Gastroesophageal sphincter (tissue), 4 donors: ENCODE results near the gene SLC26A9. TPM values are rescaled to one million over a fixed set of nuclear protein-coding genes. Genes with fewer than 3 reads are reported as not detected.

Experiments
- ATAC-seq: fragments of 150-250 bp; one replicate; pipeline ENCODE4 v1.9.1; 2016; ENCODE audit warnings: mild to moderate bottlenecking, moderate library complexity
- H3K27ac ChIP-seq, 4 donors: fragments of 200-600 bp; sonication (generic) in 3 of 4; 1 replicate in 3 of 4; 2 replicates in 1 of 4; pipeline ENCODE4 v1.5.1; 2016 to 2019
- H3K27me3 ChIP-seq: fragments of 200-600 bp; sonication (generic); one replicate; pipeline ENCODE4 v1.5.1; 2019
- H3K36me3 ChIP-seq, 2 donors: fragments of 200-600 bp; sonication (generic); one replicate each; pipeline ENCODE4 v1.5.1; 2019; ENCODE audit warnings: control low read depth in 1 of 2
- H3K4me1 ChIP-seq, 3 donors: fragments of 200-600 bp; sonication (generic); 1 replicate in 2 of 3; 2 replicates in 1 of 3; pipeline ENCODE4 v1.5.1; 2016 to 2019; ENCODE audit warnings: control low read depth in 2 of 3
- H3K4me3 ChIP-seq, 2 donors: fragments of 200-600 bp; sonication (generic); one replicate each; pipeline ENCODE4 v1.5.1; 2019; ENCODE audit warnings: mild to moderate bottlenecking in 1 of 2, moderate library complexity in 1 of 2
- H3K9me3 ChIP-seq, 3 donors: fragments of 200-600 bp; sonication (generic); one replicate each; pipeline ENCODE4 v1.5.1; 2017 to 2019; ENCODE audit warnings: control low read depth in 2 of 3
- EP300 ChIP-seq: sonication (generic); formaldehyde crosslinking; IDR thresholded peaks from one replicate; pipeline ENCODE4 v1.6.1; 2017; ENCODE audit warnings: antibody characterized with exemption, mild to moderate bottlenecking
- POLR2A ChIP-seq, 2 donors: fragments of 450-650 bp; IDR thresholded peaks; one replicate each; pipeline ENCODE4 v1.6.1; 2017; ENCODE audit warnings: antibody characterized with exemption in 2 of 2, mild to moderate bottlenecking in 2 of 2, moderate library complexity in 1 of 2
- POLR2AphosphoS5 ChIP-seq: sonication (generic); formaldehyde crosslinking; IDR thresholded peaks from one replicate; pipeline ENCODE4 v1.6.1; 2017; ENCODE audit warnings: antibody characterized with exemption
- WGBS, 2 donors: methylation state at CpG; one replicate each; pipeline ENCODE4 v1.1.5; 2018; ENCODE audit warnings: low coverage in 1 of 2; 5-methylcytosine and 5-hydroxymethylcytosine counted together
- total RNA-seq, 4 donors: library from RNA; depleted of rRNA; stranded (reverse); fragments of >200 nt; gene quantifications; one replicate each; pipeline ENCODE4 v1.1.0, GENCODE V29; 2016
- TF ChIP-seq, protein P1 (sequence below), 4 experiments: fragments of 200-600 bp in 2 of 4; fragments of 450-650 bp in 2 of 4; sonication (generic) in 1 of 4; IDR thresholded peaks; one replicate each; pipeline ENCODE4 v1.5.1; 2017 to 2019; ENCODE audit warnings: antibody characterized with exemption in 4 of 4, mild to moderate bottlenecking in 2 of 4, moderate library complexity in 2 of 4

Gene SLC26A9
- total RNA-seq, 4 donors from 2014 or later: 0.16 TPM; not detected in 3

DNA sequence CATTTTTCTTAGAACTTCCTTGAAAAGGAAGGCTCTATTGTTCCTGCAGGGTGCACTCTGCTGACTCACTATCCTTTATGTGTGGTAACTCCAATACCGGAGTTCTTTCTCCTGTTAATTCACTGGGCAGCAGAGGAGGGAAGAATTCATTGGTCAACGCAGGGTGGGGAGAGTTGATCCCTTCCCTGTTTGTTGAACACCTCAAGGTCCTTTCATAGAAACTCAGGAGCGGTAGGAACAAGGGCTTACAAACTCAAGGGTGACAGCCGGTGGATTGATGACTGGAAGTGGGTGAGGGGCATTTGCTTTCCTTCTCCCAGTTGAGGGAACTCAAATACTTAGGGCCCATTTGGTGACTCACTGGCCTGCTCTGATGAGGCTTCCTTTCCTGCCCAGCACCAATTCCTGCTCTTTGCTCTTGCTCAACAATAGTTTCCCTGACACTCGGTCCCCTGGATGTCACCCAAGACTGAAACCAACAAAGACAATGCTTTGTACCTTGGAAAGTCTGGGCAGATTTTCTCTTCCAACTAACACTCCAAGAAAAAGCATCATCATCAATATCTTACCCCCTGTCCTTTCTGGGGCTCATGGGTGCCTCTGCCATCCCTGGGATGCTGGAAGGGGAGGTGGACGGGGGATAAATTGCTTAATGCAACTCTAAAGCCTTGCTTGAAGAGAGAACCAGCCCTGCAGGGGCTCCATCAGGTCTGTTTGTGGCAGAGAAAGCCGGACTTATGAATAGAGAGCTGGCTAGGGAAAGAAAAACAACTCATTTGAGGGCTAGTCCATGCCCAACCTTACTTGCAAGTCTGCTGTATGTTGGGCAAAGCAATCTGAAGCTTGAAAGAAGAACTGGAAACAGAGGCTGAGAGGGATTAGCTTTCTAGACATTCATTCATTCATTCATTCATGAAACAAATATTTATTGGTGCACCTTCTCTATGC, 9.3 kb downstream of the SLC26A9 start:
- peak; percentile 39 for ATAC-seq
- Histone ChIP-seq H3K4me3 (no peak overlapping the region), H3K27ac (no peak overlapping the region), H3K36me3 (no peaks in the 10 kb centered on the region), H3K9me3 (no peaks in the 10 kb centered on the region), H3K27me3 (peaks cover 25% of the 10 kb centered on the region), H3K4me1 (no peaks in the 10 kb centered on the region)
- TF ChIP-seq, protein P1, sequence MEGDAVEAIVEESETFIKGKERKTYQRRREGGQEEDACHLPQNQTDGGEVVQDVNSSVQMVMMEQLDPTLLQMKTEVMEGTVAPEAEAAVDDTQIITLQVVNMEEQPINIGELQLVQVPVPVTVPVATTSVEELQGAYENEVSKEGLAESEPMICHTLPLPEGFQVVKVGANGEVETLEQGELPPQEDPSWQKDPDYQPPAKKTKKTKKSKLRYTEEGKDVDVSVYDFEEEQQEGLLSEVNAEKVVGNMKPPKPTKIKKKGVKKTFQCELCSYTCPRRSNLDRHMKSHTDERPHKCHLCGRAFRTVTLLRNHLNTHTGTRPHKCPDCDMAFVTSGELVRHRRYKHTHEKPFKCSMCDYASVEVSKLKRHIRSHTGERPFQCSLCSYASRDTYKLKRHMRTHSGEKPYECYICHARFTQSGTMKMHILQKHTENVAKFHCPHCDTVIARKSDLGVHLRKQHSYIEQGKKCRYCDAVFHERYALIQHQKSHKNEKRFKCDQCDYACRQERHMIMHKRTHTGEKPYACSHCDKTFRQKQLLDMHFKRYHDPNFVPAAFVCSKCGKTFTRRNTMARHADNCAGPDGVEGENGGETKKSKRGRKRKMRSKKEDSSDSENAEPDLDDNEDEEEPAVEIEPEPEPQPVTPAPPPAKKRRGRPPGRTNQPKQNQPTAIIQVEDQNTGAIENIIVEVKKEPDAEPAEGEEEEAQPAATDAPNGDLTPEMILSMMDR (IDR thresholded peaks at IDR 0.05): no peak
- TF ChIP-seq POLR2A (IDR thresholded peaks at IDR 0.05): no peak
- no peak for TF ChIP-seq POLR2AphosphoS5
- TF ChIP-seq EP300: no peak
- WGBS, 2 donors: 56 to 72% methylated on average over 2 to 5 of the region's 7 CpGs

DNA sequence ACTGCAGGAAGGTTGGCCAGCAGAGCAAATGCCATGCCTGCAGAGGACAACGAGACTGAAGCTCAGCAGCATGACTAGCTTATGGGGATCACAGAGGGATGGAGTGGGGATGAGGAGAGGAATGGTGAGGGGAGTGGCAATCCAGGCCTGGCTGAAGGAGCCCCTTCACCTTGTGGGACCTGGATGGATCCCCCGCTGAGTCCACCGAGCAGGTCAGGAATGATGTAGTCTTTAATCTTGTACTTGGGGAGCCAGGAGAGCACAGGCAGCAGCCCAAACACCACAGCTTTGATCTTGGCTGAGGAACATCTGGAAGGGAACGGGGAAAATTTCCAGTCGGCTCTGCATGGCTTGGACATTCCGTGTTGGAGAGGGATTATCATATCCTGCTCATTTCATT, 10.5 kb downstream of the SLC26A9 start:
- Histone ChIP-seq H3K4me3 (no peak overlapping the region), H3K27me3 (peaks cover 20% of the 10 kb centered on the region), H3K27ac (no peak overlapping the region), H3K36me3 (no peaks in the 10 kb centered on the region), H3K9me3 (no peaks in the 10 kb centered on the region), H3K4me1 (no peaks in the 10 kb centered on the region)
- TF ChIP-seq EP300: no peak
- no peak for TF ChIP-seq POLR2A (IDR thresholded peaks at IDR 0.05)
- TF ChIP-seq POLR2AphosphoS5: no peak
- TF ChIP-seq, protein P1 (IDR thresholded peaks at IDR 0.05): no peak
- no peak for ATAC-seq
- WGBS, 2 donors: 58 to 63% methylated on average over 4 to 6 of the region's 6 CpGs

DNA sequence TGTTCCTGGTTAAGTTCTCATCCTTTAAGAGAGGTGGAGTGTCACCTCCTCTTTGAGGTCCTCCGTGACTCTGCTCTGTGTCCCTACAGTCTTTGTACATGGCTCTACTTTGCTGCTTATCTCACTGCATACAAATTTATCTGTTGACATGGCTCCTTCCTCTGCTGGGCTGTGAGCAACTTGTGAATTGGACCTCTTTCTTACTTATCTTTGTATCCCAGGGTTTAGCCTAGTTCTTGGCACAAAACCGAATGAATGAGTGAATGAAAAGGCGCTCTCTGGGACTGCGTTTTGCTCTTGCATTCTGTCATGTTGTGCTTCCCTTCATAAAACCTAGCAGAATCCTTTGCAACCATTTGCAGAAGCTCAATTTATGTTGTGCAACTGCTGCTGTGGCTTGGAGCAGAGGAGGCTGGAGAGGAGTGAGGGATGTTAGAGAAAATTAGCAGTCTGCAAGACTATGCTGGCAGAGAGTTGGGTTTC, 12.4 kb downstream of the SLC26A9 start:
- no peaks in the 10 kb centered on the region for H3K4me1 ChIP-seq
- peaks cover 12% of the 10 kb centered on the region for H3K27me3 ChIP-seq
- no peak overlapping the region for H3K27ac ChIP-seq
- ATAC-seq: no peak
- H3K9me3 ChIP-seq: no peaks in the 10 kb centered on the region
- H3K36me3 ChIP-seq: no peaks in the 10 kb centered on the region
- no peak overlapping the region for H3K4me3 ChIP-seq
- TF ChIP-seq, protein P1 (IDR thresholded peaks at IDR 0.05): no peak
- TF ChIP-seq POLR2A (IDR thresholded peaks at IDR 0.05): no peak
- no peak for TF ChIP-seq EP300
- TF ChIP-seq POLR2AphosphoS5: no peak
- WGBS, 2 donors: 45% methylated on average over 4 of the region's 4 CpGs; no CpG with 5 or more reads in 1 of the 2 donors

DNA sequence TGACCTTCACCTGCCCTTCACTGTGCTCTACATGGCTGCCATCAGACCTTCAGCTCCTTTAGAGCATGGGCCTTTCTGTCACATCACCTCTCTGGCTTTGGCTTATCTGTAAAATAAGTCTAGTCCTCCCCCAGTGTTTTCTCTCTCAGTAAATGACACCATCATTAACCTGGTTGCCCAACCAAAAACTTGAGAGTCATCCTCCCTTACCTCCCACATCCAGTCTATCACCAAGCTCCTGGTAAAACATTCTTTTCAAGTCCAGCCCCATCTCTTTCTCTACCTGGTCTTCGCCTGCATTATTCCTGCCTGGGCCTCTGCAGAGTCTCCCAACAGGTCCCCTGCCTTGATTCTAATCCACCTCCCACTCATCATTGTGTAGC, 13.1 kb downstream of the SLC26A9 start:
- peaks cover 12% of the 10 kb centered on the region for H3K27me3 ChIP-seq
- H3K9me3 ChIP-seq: no peaks in the 10 kb centered on the region
- no peak overlapping the region for H3K4me3 ChIP-seq
- TF ChIP-seq, protein P1 (IDR thresholded peaks at IDR 0.05): no peak
- no peak for TF ChIP-seq POLR2A (IDR thresholded peaks at IDR 0.05)
- TF ChIP-seq EP300: no peak
- no peak for TF ChIP-seq POLR2AphosphoS5
- no peak overlapping the region for H3K27ac ChIP-seq
- H3K4me1 ChIP-seq: no peaks in the 10 kb centered on the region
- ATAC-seq: no peak
- H3K36me3 ChIP-seq: no peaks in the 10 kb centered on the region
- 100% methylated on average over 1 of the region's 1 CpG for WGBS, 2 donors
